Glutamatergic neuron (in vitro differentiated cells): Measurements from ENCODE around the gene ZNF423. TPM values are rescaled to one million over a fixed set of nuclear protein-coding genes. Genes with fewer than 3 reads are reported as not detected.

ENCODE experiments used
- DNase-seq: peaks from one replicate; pipeline ENCODE4 v3.0.0; 2022
- H3K27ac Mint-ChIP-seq: one replicate; pipeline ENCODE4 v1.8.0; 2020; ENCODE audit warnings: mild to moderate bottlenecking, mixed read lengths, inconsistent platforms; ENCODE audit not compliant: unreplicated experiment
- H3K27me3 Mint-ChIP-seq: one replicate; pipeline ENCODE4 v1.8.0; 2020; ENCODE audit warnings: mild to moderate bottlenecking, moderate library complexity, mixed read lengths, inconsistent platforms; ENCODE audit not compliant: unreplicated experiment
- H3K36me3 Mint-ChIP-seq: one replicate; pipeline ENCODE4 v1.8.0; 2020; ENCODE audit warnings: mild to moderate bottlenecking, mixed read lengths, inconsistent platforms; ENCODE audit not compliant: unreplicated experiment
- H3K4me1 Mint-ChIP-seq: one replicate; pipeline ENCODE4 v1.8.0; 2020; ENCODE audit warnings: mild to moderate bottlenecking, low read depth, mixed read lengths, inconsistent platforms; ENCODE audit not compliant: unreplicated experiment
- H3K4me3 Mint-ChIP-seq: one replicate; pipeline ENCODE4 v1.8.0; 2020; ENCODE audit warnings: mild to moderate bottlenecking, mixed read lengths, inconsistent platforms; ENCODE audit not compliant: unreplicated experiment
- H3K9me3 Mint-ChIP-seq: one replicate; pipeline ENCODE4 v1.8.0; 2020; ENCODE audit warnings: mild to moderate bottlenecking, moderate library complexity, mixed read lengths, inconsistent platforms; ENCODE audit not compliant: unreplicated experiment
- CTCF ChIP-seq: fragments of 200-600 bp; sonication (generic); IDR thresholded peaks from one replicate; pipeline ENCODE4 v1.5.0; 2021; ENCODE audit not compliant: partially characterized antibody, unreplicated experiment
- total RNA-seq: library from RNA; stranded (reverse); fragmentation: NEBNext Ultra II Directional; extraction: Animal tissue kit (Norgen Biotek cat#: 25700); gene quantifications from one replicate; pipeline ENCODE4 v1.2.1, GENCODE V29; 2021; ENCODE audit not compliant: unreplicated experiment

Gene ZNF423
- total RNA-seq, 1 donor from 2014 or later: 149 TPM

GRCh38 chr16:49473773-49474172 is 382.1 kb downstream of the ZNF423 start:
- H3K36me3 Mint-ChIP-seq: no peaks in the 10 kb centered on the region
- TF ChIP-seq CTCF: no peak
- DNase-seq: peak; percentile 7
- H3K9me3 Mint-ChIP-seq: peaks cover 3% of the 10 kb centered on the region
- H3K27me3 Mint-ChIP-seq: peaks cover 7% of the 10 kb centered on the region
- peaks cover 9% of the 10 kb centered on the region for H3K4me1 Mint-ChIP-seq
- no peak overlapping the region for H3K27ac Mint-ChIP-seq
- no peak overlapping the region for H3K4me3 Mint-ChIP-seq

- Mint-ChIP-seq H3K9me3 (peaks cover 3% of the 10 kb centered on the region), H3K36me3 (no peaks in the 10 kb centered on the region), H3K27me3 (peaks cover 7% of the 10 kb centered on the region), H3K27ac (no peak overlapping the region), H3K4me3 (no peak overlapping the region), H3K4me1 (peaks cover 9% of the 10 kb centered on the region)
- DNase-seq: peak; percentile 12
- TF ChIP-seq CTCF: no peak
These were observed 382.8 kb downstream of the ZNF423 start for GRCh38 chr16:49473131-49473530.

GRCh38 chr16:49472598-49472997 is 383.3 kb downstream of the ZNF423 start:
- H3K4me1 Mint-ChIP-seq: peaks cover 9% of the 10 kb centered on the region
- no peaks in the 10 kb centered on the region for H3K36me3 Mint-ChIP-seq
- DNase-seq: peak; percentile 27
- H3K27ac Mint-ChIP-seq: no peak overlapping the region
- peaks cover 3% of the 10 kb centered on the region for H3K9me3 Mint-ChIP-seq
- H3K27me3 Mint-ChIP-seq: peaks cover 7% of the 10 kb centered on the region
- H3K4me3 Mint-ChIP-seq: peak overlapping the region; percentile 6
- TF ChIP-seq CTCF: no peak

- peaks cover 9% of the 10 kb centered on the region for H3K4me1 Mint-ChIP-seq
- no peak overlapping the region for H3K27ac Mint-ChIP-seq
- peaks cover 4% of the 10 kb centered on the region for H3K9me3 Mint-ChIP-seq
- TF ChIP-seq CTCF: no peak
- peak; percentile 2 for DNase-seq
- H3K36me3 Mint-ChIP-seq: no peaks in the 10 kb centered on the region
- H3K27me3 Mint-ChIP-seq: peaks cover 7% of the 10 kb centered on the region
- H3K4me3 Mint-ChIP-seq: no peak overlapping the region
These were observed 384.7 kb downstream of the ZNF423 start for GRCh38 chr16:49471038-49471727.

- peak; percentile 7 for DNase-seq
- H3K27me3 Mint-ChIP-seq: peaks cover 7% of the 10 kb centered on the region
- no peak overlapping the region for H3K4me3 Mint-ChIP-seq
- no peak for TF ChIP-seq CTCF
- H3K27ac Mint-ChIP-seq: no peak overlapping the region
- no peaks in the 10 kb centered on the region for H3K36me3 Mint-ChIP-seq
- H3K4me1 Mint-ChIP-seq: peaks cover 9% of the 10 kb centered on the region
- H3K9me3 Mint-ChIP-seq: peaks cover 7% of the 10 kb centered on the region
These were observed 385.4 kb downstream of the ZNF423 start for GRCh38 chr16:49470513-49470991.
